ENCODE results near the gene SEMA5B.

The SEMA5B gene

DNA sequence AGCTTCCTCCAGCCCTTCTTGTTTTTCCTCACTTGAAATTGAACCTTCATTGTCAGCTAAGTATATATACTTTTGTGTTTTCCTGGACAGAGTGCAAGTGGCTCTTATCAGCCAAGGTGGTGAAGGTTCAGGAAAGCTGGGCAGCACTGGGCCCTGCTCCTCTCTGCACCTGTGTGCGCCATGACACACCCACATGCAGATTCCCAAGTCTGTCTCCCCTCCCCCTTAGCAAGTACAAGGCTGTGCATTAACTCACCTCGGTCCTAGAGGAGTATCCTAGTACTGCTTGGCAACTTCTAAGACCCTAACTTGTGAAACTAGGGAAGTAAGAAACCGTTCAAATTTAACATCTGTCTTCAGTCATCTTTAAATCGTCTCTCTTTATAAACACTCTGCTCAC is 146.9 kb downstream of the SEMA5B start:
- Histone ChIP-seq H3K27ac (no peak overlapping the region), H3K4me3 (no peak overlapping the region)
- TF ChIP-seq, protein P1, sequence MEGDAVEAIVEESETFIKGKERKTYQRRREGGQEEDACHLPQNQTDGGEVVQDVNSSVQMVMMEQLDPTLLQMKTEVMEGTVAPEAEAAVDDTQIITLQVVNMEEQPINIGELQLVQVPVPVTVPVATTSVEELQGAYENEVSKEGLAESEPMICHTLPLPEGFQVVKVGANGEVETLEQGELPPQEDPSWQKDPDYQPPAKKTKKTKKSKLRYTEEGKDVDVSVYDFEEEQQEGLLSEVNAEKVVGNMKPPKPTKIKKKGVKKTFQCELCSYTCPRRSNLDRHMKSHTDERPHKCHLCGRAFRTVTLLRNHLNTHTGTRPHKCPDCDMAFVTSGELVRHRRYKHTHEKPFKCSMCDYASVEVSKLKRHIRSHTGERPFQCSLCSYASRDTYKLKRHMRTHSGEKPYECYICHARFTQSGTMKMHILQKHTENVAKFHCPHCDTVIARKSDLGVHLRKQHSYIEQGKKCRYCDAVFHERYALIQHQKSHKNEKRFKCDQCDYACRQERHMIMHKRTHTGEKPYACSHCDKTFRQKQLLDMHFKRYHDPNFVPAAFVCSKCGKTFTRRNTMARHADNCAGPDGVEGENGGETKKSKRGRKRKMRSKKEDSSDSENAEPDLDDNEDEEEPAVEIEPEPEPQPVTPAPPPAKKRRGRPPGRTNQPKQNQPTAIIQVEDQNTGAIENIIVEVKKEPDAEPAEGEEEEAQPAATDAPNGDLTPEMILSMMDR (IDR thresholded peaks at IDR 0.05) = no peak
- DNase-seq (ENCODE audit: low spot score) = no peak

DNA sequence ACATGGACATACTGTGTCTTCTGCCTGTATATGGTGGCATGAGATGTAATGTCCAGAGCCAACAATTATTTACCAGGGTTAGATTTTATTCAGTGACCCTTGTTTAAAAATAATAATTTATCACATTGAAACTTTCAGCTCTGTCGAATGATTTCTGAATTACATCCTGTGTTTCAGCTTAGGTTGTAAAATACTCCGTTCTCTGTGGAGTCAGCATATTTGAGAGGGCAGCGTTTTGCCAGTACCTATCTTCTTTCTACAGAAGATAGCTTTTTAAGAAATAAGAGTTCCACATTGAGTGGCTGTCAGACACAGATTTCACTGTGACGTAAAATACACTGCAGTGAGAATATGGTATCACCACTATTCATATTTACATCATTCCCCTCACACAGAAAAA is 147.4 kb downstream of the SEMA5B start:
- H3K27ac ChIP-seq = no peak overlapping the region
- DNase-seq (ENCODE audit: low spot score) = no peak
- TF ChIP-seq, protein P1 (IDR thresholded peaks at IDR 0.05) = no peak
- H3K4me3 ChIP-seq = no peak overlapping the region

DNA sequence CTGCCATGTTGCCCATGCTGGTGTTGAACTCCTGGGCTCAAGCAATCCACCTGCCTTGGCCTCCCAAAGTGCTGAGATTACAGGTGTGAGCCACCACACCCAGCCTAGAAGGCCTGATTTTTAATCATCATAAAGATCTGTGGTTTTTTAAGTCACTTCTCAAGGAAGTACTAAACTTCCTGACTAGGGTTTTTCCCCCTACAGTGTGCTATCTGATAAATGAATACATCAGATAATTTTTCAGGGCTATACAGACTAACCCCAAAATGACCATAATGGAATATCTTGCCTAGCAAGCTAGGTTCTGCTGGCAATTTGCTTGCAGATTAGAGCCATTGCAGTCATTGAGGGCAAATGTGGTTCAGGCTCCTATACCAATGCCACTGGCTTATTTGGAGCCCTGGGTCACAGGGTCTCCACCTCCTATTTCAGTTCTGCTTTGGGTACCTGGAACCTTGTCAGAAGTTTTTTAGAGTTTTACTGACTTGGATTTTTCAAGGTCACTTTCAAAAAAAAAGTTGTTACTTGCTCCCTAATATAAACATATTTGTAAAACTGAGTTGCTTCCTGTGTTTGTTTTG is 151.9 kb downstream of the SEMA5B start:
- TF ChIP-seq, protein P1 (IDR thresholded peaks at IDR 0.05) = no peak
- DNase-seq (ENCODE audit: low spot score) = no peak
- Histone ChIP-seq H3K27ac (no peak overlapping the region), H3K4me3 (no peak overlapping the region)

DNA sequence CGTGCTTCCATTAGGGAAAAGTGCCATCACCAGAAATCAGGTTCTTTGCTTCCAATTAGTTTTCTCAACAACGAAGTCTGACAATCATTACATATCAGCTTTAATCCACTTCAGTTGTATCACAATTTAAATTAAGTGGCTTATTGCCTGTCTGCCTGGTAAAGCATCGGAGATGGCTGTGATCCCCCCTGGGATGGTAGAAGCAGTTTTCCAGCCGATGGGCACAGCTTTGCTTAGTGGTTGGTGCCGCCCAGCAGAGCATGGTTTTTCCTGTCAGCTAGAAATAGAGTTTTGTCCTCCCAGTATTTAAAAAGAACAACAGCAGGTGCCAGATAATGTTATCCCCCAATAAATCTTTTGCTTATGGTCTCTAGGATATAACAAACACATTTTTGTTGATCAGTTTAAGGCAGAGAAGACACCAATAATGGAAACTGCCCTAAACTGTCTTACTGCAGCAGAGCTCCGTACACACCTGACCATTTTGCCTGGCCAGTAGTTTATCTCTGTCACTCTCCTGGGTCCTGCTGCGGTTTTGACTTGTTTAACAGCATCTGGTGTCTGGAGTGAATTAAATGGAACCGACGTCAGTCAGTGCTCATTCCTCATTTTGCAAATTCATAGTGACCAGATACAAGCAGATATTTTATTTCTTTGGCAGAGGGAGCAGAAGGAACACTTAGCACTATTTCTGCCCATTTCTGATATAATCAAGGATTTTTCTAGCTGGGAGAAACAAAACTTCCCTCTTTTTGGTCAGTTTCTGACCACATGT is 153.6 kb downstream of the SEMA5B start:
- no peak for DNase-seq (ENCODE audit: low spot score)
- TF ChIP-seq, protein P1 (IDR thresholded peaks at IDR 0.05) = no peak

DNA sequence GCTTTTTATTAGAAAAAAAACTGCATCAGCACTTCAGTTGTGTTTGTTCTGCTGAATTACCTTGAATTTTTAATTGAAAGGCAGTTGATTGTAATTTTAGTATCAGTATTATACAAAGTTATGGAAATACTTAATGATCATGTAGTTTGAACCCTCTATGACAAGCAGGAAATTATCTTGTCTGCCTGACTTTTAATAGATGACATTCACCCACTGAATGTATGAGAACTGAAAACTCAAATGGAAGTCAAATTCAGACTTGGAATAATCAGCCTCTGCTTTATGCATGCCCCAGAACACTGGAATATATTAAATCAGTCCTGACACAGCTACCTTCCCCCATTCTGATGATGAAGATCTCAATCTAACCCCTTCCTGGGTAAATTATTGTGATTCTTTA is 159.2 kb downstream of the SEMA5B start:
- Histone ChIP-seq H3K27ac (no peak overlapping the region), H3K4me3 (no peak overlapping the region)
- DNase-seq (ENCODE audit: low spot score) = no peak
- TF ChIP-seq, protein P1 (IDR thresholded peaks at IDR 0.05) = no peak

More for the DNA sequence above, 153.6 kb downstream of the SEMA5B start:
- H3K27ac ChIP-seq = no peak overlapping the region
- no peak overlapping the region for H3K4me3 ChIP-seq

DNA sequence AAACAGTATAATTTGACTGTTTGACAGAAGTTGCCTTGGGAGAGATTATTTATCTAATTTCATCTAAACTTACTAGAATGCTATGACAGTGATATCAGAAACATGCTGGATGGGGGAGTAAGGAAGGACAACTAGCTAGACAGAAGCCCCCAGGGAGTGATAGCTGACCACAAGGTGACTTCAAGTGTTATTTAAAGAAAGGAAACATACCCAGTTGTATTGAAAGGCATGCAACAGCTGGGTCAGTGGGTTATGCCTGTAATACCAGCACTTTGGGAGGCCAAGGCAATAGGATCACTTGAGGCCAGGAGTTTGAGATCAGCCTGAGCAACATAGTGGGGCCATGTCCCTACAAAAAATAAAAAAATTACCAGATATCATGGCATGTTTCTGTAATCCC is 163.1 kb downstream of the SEMA5B start:
- TF ChIP-seq, protein P1 (IDR thresholded peaks at IDR 0.05) = no peak
- no peak for DNase-seq (ENCODE audit: low spot score)
- no peak overlapping the region for H3K27ac ChIP-seq
- H3K4me3 ChIP-seq = no peak overlapping the region

DNA sequence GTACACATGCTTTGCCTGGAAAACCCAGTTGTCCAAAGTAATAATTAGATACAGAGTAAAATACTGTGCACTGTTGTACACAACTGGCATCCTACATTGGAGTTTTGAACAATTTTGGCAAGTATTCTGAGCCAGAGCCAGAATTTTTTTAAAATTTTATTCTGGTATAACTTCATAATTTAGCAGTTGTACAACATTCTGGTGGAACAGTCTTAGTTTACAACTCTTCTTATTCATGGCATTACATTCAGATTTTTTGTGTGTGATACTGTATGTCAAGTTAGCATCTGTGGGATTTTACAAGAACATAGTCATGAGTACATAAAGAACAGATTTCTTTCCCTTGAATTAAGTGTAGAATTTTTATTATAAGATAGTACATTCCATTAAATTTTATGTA is 165.2 kb downstream of the SEMA5B start:
- no peak for DNase-seq (ENCODE audit: low spot score)
- TF ChIP-seq, protein P1 (IDR thresholded peaks at IDR 0.05) = no peak
- Histone ChIP-seq H3K27ac (no peak overlapping the region), H3K4me3 (no peak overlapping the region)

Measured in coronary artery (tissue), 2 donors.